NCI-H187 treated with DMSO at 0.1 percent for 48 hours (cell line): ENCODE measurements around the gene TSNAXIP1.

Experiments
- DNase-seq: peaks from one replicate; lab custom pipeline; 2025; lab: John Stamatoyannopoulos, UW

Gene TSNAXIP1

GRCh38 chr16:67782567-67783352, 23.9 kb upstream of the TSNAXIP1 start:
- peak; percentile 37 for DNase-seq

- peak; percentile 39 for DNase-seq
These were observed 23.4 kb upstream of the TSNAXIP1 start for GRCh38 chr16:67783353-67783725.

DNA sequence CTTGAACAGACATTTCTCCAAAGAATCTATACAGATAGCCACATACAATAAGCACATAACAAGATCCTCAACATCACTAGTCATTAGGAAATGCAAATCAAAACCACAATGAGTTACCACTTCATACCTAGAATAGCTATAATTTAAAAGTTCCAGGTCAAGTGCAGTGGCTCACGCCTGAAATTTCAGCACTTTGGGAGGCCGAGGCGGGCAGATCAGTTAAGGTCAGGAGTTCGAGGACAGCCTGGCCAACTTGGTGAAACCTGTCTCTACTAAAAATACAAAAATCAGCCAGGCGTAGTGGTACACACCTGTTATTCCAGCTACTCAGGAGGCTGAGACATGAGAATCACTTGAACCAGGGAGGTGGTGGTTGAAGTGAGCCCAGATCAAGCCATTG, 20.2 kb upstream of the TSNAXIP1 start:
- DNase-seq = no peak

- DNase-seq = no peak
These were observed 16.6 kb upstream of the TSNAXIP1 start for GRCh38 chr16:67790071-67790470.

DNA sequence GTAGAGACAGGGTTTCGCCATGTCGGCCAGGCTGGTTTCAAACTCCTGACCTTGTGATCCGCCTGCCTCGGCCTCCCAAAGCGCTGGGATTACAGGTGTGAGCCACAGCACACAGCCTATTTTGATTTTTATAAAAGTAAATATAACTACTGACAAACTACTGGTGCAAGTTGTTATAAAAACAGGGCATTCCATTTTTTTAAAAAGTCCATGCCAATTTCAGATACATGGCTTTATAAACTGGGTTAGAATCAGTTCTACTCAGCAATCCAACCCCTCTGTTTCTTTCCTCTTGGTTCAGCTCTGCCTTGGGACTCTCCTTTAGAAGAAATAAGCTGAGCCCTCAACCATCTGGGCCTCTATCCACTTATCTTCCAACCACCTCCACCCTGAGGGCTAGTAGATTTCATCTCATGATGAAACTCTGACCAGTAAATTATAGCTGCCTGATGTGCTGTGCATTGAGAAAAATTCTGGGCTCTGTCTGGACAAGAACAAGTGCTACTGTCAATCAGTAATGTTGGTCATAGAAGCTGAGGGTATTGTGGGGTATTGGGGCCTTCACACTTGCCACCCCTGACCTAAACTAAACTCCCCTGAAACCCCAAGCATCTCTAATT, 10.5 kb upstream of the TSNAXIP1 start:
- no peak for DNase-seq

DNA sequence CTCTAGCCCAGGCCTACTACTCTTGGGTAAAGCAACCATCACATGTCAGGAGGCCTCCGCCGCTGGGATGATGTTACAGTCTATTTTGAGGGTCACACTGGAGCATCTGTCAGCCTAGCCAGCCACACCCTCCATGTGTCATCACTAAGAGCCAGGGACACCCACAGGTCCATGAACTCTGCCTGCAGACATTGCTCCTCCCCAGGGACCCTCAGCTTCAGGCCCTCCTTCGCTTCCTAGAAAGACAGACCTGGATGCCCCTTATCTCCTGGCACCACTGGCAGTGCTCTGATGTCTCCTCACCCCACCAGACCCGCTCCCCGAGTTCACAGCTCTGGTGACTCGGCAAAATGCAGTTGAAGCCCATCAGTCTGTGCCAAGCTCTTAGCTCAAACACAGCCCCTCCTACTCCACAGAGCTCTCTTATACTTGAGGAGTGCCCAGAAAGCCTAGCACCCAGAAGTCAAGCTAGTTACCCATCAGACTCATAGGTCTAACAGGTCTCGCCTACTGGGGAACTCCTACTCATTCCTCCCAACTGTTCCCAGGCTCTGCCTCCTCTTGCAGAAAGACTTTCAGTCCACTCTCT, 6.3 kb upstream of the TSNAXIP1 start:
- DNase-seq = no peak

- no peak for DNase-seq
These were observed 5.4 kb upstream of the TSNAXIP1 start for GRCh38 chr16:67801241-67801640.

- DNase-seq = no peak
These were observed 4.8 kb upstream of the TSNAXIP1 start for GRCh38 chr16:67801883-67802282.

GRCh38 chr16:67803894-67804293, 2.8 kb upstream of the TSNAXIP1 start:
- DNase-seq = no peak

GRCh38 chr16:67804853-67805542, 1.7 kb upstream of the TSNAXIP1 start:
- DNase-seq = no peak

GRCh38 chr16:67805718-67806427, 816 bp upstream of the TSNAXIP1 start:
- DNase-seq = no peak

DNA sequence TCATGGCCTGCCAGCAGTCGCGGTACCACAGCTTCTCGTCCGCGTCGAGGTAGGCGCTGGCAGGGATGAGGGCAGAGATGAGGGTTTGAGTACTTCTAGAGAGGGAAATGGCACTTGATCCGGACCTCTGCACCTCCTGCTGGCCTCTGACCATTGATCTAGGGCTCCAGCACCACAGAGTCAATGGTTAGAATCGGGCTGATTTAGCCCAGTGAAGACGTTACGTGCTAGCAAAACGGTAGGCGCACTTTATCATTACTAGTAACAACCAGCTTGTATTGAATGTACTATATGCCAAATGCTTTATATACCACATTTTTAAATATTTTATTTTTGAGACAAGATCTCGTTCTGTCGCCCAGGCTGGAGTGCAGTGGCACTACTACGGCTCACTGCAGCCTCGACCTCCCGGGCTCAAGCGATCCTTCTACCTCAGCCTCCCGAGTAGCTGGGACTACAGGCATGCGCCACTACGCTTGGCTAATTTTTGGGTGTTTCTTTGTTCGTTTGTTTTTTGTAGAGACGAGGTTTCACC, 526 bp downstream of the TSNAXIP1 start:
- DNase-seq = no peak

- DNase-seq = no peak
These were observed 5.2 kb downstream of the TSNAXIP1 start for GRCh38 chr16:67811899-67812298.

- no peak for DNase-seq
These were observed 7.9 kb downstream of the TSNAXIP1 start for GRCh38 chr16:67814567-67814966.

- no peak for DNase-seq
These were observed 14.0 kb downstream of the TSNAXIP1 start for GRCh38 chr16:67820608-67821259.

- DNase-seq = no peak
These were observed 15.8 kb downstream of the TSNAXIP1 start for GRCh38 chr16:67822511-67822910.

- DNase-seq = no peak
These were observed 18.4 kb downstream of the TSNAXIP1 start for GRCh38 chr16:67825119-67825518.

DNA sequence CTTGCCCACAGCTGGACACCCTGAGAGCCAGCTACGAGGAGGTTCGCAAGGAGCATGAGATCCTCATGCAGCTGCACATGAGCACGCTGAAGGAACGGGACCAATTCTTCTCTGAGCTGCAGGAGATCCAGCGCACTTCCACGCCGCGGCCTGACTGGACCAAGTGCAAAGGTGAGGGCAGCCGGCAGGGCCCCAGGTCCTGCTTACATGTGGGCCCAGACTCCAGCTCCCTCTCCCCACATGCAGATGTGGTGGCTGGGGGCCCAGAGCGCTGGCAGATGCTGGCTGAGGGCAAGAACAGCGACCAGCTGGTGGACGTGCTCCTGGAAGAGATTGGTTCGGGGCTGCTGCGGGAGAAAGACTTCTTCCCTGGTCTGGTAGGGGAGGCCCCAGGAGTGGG, 19.2 kb downstream of the TSNAXIP1 start:
- DNase-seq = no peak

DNA sequence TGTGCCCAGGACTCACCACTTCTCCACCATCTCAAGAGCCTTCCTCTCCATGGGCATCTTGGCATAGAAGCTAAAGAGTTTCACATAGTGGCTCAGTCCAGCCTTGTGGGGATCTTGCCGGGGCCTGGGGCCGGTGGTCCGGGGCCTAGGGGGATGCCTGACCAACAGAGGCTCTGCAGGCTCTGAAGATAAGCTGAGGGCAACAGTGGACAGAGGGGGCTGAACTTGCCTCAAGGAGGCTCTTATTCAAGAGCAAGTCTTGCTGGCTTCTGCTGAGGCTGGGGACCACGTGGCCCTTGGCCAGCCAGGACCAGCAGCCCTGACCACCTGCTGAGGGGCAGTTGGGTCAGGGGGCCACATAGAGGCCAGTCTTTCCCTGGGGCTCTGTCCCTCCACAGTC, 22.0 kb downstream of the TSNAXIP1 start:
- DNase-seq = no peak

- no peak for DNase-seq
These were observed 26.3 kb downstream of the TSNAXIP1 start for GRCh38 chr16:67833030-67833414.
